Stimulated activated CD4-positive, alpha-beta T cell treated with anti-CD3 and anti-CD28 coated beads, Interleukin-15, amount 100 ng/mL, for 48 hours (primary cell): ENCODE measurements around the gene ULK2.

Experiments
- DNase-seq, 2 donors: peaks; one replicate each; pipeline ENCODE4 v3.0.0-alpha.2; 2020; ENCODE audit warnings: low read depth in 2 of 2

ULK2 gene

DNA sequence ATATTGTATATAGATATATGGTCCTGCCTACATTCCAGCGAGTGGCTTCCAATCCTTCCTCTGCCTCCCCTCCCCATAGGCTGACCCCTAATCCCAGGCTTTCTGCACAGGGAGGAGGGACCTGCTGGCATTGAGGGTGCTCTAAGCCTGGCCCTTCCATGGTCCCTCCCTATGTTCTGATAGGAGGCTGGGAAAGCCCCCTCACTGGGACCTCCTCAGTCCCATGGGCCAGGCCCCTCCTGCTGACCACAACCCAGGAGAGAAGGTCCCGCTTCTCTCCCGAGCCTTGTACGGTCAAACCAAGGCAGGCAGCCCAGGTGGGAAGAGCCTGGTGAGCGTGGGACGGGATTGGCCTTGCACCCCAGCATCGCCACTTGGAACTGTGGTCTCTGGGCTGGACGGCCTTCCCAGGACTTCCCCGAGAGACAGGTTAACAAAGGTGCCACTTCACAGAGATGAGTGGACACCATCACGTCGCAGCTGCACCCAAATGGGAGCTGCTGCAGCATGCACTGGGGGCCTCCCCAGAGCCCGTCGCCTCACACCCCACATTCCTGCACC is 120.5 kb downstream of the ULK2 start:
- DNase-seq = no peak

DNA sequence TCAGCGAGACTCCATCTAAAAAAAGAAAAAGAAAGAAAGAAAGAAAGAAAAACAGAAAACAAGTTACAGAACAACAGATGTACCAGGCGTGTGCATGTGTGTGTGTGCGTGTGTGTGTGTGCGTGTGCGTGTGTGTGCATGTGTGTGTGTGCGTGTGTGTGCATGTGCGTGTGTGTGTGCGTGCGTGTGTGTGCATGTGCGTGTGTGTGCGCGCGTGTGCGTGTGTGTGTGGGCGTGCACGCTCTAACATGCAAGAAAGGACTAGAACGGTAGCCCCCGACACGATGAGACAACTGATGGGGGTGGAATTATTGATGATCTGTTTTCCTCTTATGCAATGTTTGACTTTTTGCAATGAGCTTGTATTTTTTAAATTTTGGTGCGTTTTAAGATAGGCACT is 121.2 kb downstream of the ULK2 start:
- no peak for DNase-seq

DNA sequence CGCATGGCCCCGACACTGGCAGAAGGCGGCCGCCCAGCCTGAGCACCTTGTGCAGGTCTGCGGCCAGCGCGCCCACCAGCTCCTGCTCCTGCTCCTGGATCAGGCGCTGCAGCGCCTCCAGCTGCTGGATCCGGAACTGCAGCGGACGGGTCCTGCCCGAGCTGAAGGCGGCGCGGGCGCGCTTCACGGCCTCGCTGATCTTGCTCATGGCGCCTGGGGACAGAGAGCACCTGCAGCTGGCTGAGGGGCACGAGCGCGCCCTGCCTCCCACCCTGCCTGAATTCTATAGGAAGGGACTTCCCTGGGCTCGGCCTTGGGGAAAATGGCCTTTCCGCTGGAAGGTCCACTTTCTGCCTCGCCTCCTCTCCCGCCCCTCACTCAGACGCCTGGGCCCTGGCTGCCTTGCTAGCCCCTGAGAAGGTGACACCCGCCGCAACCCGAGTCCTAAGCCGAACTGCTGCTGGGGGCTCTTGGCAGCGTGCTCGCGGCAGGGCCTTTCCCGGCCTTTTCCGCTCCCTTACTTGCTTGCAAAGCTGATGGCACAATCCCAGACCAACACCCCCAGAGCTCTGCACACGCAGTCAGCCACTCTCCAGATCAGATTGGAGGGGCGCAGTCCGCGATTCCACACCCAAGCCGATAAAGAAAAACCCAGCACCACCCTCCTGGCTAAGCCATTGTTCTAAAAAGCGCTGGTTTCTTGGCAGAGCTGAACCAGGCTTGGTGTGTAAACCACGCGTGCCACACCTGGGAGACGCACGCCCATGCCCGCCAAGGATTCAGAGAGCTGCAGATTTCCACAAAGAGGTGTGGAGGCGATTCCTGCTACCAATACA is 122.6 kb downstream of the ULK2 start:
- peak; percentile 77 to 88 for DNase-seq

DNA sequence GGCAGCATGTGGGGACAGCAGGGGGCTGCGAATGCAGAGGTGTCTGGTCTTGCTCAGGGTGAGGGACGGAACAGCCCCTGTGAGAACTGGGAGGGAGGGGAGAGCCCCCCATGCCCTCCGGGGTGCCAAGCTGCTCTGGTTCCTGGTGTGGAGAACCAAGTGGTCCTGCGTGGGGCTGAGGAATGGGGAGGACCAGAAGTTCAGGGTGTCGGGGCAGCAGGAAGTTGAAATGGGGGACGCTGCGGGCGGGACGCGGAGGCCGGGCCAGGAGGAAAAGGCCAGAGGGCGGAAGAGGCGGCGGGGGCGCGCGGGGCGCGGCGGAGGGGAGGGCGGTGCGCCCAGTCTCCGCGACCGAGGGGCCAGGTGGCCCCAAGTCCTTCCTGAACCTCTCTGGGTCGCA is 123.2 kb downstream of the ULK2 start:
- DNase-seq = no peak

GRCh38 chr17:19743101-19744100 is 124.3 kb downstream of the ULK2 start:
- no peak for DNase-seq

DNA sequence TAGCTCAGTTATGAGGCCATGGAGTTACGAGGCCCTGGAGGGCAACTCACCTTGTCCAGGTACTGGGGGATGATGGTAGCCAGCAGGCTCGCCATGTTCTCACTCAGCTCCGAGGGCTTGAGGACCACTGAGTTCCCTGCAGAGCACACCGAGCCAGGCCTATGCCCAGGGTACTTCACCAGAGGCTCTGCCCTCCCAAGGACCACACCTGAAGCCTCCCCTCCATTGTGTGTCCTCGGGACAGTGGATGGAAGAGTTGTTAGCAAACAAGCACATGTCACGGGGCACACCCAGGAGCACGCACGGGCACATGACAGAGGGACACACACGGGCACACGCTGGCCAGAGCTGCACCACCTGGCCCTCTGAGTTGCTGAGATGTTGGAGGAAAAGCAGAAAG is 125.2 kb downstream of the ULK2 start:
- no peak for DNase-seq

GRCh38 chr17:19741832-19742457 is 125.8 kb downstream of the ULK2 start:
- no peak for DNase-seq

DNA sequence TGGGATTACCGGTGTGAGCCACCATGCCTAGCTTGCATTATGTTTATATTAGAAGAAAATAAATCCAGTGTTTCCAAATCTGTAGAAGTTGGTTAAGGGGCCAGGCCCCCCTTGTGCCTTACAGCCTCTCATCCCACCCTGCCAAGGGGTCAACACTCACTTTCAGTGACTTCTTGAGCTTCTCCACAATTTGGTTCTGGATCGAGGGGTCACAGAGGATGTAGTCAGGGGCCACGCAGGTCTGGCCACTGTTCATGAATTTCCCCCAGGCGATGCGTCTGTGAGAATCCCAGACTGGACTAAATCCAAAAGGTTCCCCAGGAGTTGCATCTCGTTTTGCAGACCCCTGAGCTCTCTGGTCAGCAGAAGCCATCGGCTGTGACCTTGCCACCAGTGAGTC is 126.8 kb downstream of the ULK2 start:
- DNase-seq = no peak

- DNase-seq = no peak
Measured at GRCh38 chr17:19739241-19740201, 128.2 kb downstream of the ULK2 start.

- DNase-seq = no peak
Measured at GRCh38 chr17:19738757-19739156, 129.0 kb downstream of the ULK2 start.

DNA sequence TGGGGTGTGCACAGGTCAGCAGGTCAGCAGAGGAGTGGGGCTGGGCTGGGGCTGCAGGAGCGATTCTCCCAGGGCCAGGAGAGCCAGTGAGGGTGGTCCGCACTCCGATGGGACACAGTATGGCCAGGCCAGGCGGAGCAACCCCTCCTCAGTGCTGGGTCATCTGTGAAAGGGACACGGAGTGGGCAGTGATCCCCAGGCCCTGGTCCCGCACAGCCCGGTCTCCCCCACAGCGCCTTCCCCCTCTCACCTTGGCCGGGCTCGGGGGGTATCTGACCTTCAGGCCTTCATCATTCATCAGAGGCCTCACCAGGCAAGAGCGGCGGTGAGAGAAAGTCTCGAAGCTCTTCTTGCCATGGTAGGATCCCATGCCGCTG is 129.7 kb downstream of the ULK2 start:
- DNase-seq = no peak

- DNase-seq = no peak
Measured at GRCh38 chr17:19737305-19738072, 130.2 kb downstream of the ULK2 start.

DNA sequence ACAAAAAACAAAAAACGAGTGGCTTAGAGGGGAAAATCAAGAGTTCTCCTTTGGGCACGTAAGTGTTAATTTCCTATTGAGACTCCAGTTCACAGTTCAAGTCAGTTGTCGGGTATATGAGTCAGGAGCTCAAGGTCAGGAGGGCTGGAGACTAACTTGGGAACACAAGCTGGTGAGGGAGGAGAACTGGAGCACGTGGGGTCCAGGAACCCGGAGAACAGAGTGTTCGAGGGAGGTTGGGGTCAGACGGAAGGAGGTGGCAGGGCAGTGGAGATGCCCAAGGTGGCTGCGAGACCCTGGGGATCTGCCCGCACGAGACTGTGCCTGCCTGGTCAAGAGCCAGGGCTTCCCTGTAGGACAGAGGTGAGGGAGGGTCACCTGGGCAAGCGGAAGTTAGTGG is 131.7 kb downstream of the ULK2 start:
- DNase-seq = no peak

DNA sequence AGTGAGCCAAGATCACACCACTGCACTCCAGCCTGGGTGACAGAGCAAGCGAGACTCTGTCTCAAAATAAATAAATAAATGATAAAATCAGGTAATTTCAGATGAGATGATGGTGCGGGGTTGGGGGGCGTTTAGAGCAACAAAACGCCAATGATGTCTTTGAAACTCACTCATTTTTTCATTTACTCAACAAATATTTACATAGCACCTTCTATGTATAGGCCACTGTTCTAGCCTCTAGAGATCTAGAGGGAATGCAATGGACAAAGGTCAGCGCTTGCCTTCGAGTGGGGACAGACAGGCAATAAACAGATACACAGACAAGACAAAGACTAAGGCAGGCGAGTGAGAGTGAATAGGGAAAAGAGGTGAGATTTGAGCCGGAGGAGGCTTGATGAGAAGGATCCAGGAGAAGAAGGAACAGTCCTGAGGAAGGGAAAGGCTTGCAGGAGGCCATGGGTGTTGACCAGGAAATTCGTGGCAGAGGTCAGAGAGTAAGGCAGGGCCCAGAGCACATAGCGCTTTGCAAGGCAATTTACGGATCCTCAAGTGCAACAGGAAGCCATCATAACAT is 133.7 kb downstream of the ULK2 start:
- no peak for DNase-seq

DNA sequence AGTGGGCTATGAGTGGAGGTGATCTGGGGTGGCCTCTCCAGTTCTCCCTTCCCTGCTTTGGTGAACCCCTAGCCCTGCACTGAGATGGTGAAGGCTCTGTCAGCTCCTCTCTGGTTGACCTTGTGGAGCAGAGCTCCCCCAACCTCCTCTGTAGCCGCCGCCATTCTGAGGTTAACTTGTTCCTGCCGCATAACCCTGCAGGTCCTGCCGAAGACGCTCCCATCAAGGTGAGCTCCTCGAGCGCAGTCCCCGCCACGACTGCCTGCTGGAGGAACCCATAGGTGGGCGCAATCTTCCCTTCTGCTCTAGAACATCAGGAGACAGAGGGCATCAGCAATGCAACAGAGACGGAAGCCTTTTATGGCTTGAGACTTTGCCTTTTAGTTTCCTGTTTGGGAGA is 136.1 kb downstream of the ULK2 start:
- DNase-seq = no peak

DNA sequence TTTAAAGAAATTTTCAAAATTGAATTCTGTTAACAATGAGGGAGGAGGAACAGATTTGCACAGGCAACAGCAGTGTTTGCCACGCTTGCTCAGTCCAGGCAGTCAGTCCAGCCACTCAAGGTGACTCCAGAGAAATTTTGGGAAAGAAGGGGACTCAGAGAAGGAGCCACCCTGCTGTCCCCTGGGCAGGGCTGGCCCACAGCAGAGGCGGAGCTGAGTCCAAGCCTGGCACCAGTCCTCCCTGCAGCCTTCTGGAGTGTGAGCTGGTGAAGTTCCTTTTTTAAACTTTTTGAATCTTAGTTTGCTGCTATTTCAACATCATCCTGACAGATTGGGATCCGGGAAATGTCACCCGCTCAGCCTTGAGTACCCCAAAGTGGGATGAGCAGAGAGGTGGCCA is 136.9 kb downstream of the ULK2 start:
- DNase-seq = no peak

DNA sequence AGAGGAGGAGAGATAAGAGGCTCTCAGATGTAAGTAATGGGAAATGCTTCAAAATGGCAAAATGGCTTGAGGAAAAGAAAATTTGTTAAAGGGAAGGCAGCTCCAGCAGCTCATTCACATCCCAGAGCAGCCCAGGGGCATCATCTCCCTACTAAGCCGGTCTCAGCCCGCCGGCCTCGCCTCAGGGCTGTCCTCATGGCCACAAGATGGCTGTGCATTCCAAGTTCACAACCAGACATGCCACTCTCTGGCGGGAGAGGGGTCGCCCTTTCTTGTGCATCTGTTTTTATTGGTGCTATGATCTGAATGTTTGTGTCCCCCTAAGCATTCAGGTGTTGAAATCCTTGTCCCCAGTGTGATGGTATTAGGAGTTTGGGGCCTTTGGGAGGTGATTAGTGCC is 137.8 kb downstream of the ULK2 start:
- no peak for DNase-seq

DNA sequence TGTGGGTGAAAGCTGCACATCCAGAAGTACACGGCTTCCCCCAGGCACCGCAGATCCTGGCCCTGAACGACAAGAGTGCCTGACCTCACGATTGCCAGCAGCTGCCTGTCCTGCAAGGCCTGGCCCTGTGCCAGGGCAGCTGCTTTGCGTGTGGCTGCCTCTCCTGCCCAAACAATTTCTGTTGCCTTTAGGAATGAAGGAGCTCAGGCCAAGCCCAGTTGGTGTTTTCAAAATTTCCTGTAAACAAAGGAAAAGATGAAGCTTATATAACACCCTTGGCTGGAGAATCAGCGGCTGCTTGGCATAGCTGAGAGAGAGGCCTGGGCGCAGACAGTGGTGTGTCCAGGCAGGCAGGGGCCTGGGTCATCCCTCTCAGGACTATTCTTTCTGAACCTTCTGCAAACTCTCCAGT is 139.6 kb downstream of the ULK2 start:
- DNase-seq = no peak

DNA sequence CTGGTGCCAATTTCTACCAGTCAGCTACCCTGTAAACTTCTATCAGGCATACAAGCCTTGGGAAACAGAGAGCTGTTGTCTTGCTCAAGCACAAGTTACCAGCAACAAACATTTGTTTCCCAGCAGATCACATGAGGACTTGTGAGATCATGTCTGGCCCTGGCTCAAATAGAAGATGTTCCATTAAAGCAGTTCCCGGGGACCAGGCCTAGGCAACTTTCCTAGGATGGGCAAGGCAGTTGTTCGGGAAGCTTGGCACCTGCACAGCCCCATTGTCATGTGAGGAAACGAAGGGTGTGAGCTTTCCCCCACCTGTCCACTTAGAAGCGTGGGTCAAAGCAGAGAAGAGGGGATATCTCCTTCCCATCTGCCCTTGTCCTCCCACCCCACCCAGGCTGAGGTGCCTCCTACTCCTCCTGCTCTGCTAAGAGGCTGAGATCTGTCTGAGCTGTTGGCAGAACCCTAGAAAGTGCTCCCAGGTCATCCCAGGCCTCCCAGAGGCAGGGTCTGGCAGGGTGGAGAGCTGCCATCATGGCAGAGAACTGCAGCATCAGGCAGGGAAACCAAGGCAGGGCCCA is 140.1 kb downstream of the ULK2 start:
- no peak for DNase-seq
